MM.1S (cell line): ENCODE results near the gene RGS6.

ENCODE experiments used
- DNase-seq: peaks from one replicate; pipeline ENCODE4 v3.0.0-alpha.2; 2015
- H2AFZ ChIP-seq: fragments of 300-600 bp; sonication (generic); 2 replicates; pipeline ENCODE4 v1.6.0; 2016; ENCODE audit warnings: antibody characterized with exemption, low read length
- H3F3A ChIP-seq: fragments of 300-600 bp; sonication (generic); 2 replicates; pipeline ENCODE4 v1.6.1; 2016; ENCODE audit warnings: mild to moderate bottlenecking, antibody characterized with exemption, low read length, moderate library complexity, mixed read lengths; ENCODE audit not compliant: insufficient read depth
- H3K27ac ChIP-seq: fragments of 300-600 bp; sonication (generic); 2 replicates; pipeline ENCODE4 v1.5.1; 2016; ENCODE audit warnings: mild to moderate bottlenecking, low read length
- H3K27me3 ChIP-seq: fragments of 300-600 bp; sonication (generic); replicated peaks from 2 replicates; pipeline ENCODE4 v1.6.0; 2016; ENCODE audit warnings: low read length; ENCODE audit not compliant: insufficient read depth
- H3K36me3 ChIP-seq: fragments of 300-600 bp; sonication (generic); replicated peaks from 2 replicates; pipeline ENCODE4 v1.6.1; 2016; ENCODE audit warnings: mild to moderate bottlenecking, low read length, mixed read lengths; ENCODE audit not compliant: insufficient read depth
- H3K4me1 ChIP-seq: fragments of 300-600 bp; sonication (generic); 2 replicates; pipeline ENCODE4 v1.6.1; 2016; ENCODE audit warnings: low read length, mixed read lengths
- H3K4me2 ChIP-seq: fragments of 300-600 bp; sonication (generic); 2 replicates; pipeline ENCODE4 v1.6.0; 2016; ENCODE audit warnings: low read depth, low read length
- H3K4me3 ChIP-seq: fragments of 300-600 bp; sonication (generic); 2 replicates; pipeline ENCODE4 v1.5.1; 2016; ENCODE audit warnings: low read length, mixed read lengths
- H3K79me2 ChIP-seq: fragments of 300-600 bp; sonication (generic); 2 replicates; pipeline ENCODE4 v1.6.1; 2016; ENCODE audit warnings: mixed run types, low read length, mixed read lengths
- H3K9ac ChIP-seq: fragments of 300-600 bp; sonication (generic); 2 replicates; pipeline ENCODE4 v1.6.1; 2016; ENCODE audit warnings: low read length, mixed read lengths
- H3K9me2 ChIP-seq: fragments of 300-600 bp; sonication (generic); replicated peaks from 2 replicates; pipeline ENCODE4 v1.6.1; 2016; ENCODE audit warnings: mild to moderate bottlenecking, low read length, mixed read lengths; ENCODE audit not compliant: insufficient read depth
- H3K9me3 ChIP-seq: fragments of 300-600 bp; sonication (generic); replicated peaks from 2 replicates; pipeline ENCODE4 v1.6.1; 2016; ENCODE audit warnings: mild to moderate bottlenecking, low read length, mixed read lengths; ENCODE audit not compliant: insufficient read depth
- H4K20me1 ChIP-seq: fragments of 300-600 bp; sonication (generic); 2 replicates; pipeline ENCODE4 v1.6.1; 2016; ENCODE audit warnings: mild to moderate bottlenecking, low read length, moderate library complexity, mixed read lengths; ENCODE audit not compliant: insufficient read depth
- EZH2 ChIP-seq: fragments of 300-600 bp; sonication (generic); optimal IDR thresholded peaks from 2 replicates; pipeline ENCODE3; 2017; ENCODE audit warnings: low read depth, mild to moderate bottlenecking, antibody characterized with exemption, low read length, mixed read lengths
- EZH2phosphoT487 ChIP-seq: fragments of 300-600 bp; sonication (generic); IDR thresholded peaks from 2 replicates; pipeline ENCODE4 v1.6.1; 2018; ENCODE audit warnings: antibody characterized with exemption, low read length
- TF ChIP-seq, protein P1 (sequence below): fragments of 300-600 bp; sonication (generic); IDR thresholded peaks from 2 replicates; pipeline ENCODE4 v1.5.1; 2016; ENCODE audit warnings: antibody characterized with exemption, low read length, mixed read lengths

Gene RGS6

DNA sequence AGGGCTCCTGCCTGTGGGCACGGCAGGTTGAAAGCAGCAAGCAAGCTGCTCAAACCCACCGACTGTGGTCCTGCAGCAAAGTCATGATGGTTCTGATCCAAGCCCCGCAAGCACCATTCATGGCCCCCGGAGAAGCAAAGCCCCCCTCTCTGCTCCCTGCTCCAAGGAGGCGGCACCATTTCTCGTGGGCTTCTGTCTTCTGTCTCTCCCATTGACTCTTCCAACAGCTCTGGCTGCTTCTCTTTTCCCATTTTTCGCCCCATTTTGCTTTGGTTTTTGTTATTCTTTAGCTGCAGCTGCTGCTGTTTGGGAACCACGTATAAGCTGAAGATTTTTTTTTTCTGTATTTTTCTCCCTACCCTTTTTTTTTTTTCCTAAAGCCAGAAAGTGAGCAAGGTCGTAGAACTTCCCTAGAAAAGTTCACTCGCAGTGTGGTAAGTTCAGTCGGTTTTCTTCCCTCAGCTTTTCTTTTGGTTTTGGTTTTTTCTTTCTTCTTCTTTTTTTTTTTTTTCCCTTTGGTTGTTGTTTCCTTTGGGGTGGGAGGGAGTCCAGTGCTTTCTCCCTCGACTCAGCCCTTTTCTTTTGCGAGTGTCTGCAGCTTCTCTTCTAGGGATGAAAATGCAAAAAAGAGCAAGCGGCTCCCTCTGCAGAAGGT lies 607.6 kb downstream of the RGS6 start:
- no peak overlapping the region for H3K9ac ChIP-seq
- DNase-seq, result no peak
- H4K20me1 ChIP-seq, result no peaks in the 10 kb centered on the region
- no peaks in the 10 kb centered on the region for H3K27me3 ChIP-seq
- no peak overlapping the region for H3K27ac ChIP-seq
- peaks cover 21% of the 10 kb centered on the region for H3K4me1 ChIP-seq
- H3K36me3 ChIP-seq, result no peaks in the 10 kb centered on the region
- H3K9me3 ChIP-seq, result no peaks in the 10 kb centered on the region
- TF ChIP-seq, protein P1, sequence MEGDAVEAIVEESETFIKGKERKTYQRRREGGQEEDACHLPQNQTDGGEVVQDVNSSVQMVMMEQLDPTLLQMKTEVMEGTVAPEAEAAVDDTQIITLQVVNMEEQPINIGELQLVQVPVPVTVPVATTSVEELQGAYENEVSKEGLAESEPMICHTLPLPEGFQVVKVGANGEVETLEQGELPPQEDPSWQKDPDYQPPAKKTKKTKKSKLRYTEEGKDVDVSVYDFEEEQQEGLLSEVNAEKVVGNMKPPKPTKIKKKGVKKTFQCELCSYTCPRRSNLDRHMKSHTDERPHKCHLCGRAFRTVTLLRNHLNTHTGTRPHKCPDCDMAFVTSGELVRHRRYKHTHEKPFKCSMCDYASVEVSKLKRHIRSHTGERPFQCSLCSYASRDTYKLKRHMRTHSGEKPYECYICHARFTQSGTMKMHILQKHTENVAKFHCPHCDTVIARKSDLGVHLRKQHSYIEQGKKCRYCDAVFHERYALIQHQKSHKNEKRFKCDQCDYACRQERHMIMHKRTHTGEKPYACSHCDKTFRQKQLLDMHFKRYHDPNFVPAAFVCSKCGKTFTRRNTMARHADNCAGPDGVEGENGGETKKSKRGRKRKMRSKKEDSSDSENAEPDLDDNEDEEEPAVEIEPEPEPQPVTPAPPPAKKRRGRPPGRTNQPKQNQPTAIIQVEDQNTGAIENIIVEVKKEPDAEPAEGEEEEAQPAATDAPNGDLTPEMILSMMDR, result no peak
- H3F3A ChIP-seq, result no peaks in the 10 kb centered on the region
- H3K9me2 ChIP-seq, result no peaks in the 10 kb centered on the region
- no peak overlapping the region for H2AFZ ChIP-seq
- H3K4me3 ChIP-seq, result no peak overlapping the region
- no peak overlapping the region for H3K4me2 ChIP-seq
- H3K79me2 ChIP-seq, result no peaks in the 10 kb centered on the region

DNA sequence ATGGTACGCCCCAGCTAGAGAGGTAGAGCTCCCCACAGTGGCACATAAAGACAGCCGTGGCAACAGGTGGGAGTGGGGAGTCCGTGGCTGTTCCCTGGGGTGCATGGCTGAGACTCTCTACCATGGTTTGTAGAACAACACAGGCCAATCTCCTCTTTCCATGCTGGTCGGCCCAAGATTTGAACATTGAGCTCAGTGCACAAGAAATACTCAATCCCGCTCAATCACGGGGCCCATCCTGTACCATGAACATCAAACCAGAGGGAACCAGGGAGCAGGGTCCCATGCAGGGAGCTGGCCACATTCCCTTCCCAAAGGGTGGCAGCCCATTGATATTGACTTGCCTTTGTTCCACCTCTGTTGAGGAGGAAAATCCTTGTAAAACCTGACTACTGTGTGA lies 608.6 kb downstream of the RGS6 start:
- H3K27ac ChIP-seq, result no peak overlapping the region
- no peak for DNase-seq
- H3K79me2 ChIP-seq, result no peaks in the 10 kb centered on the region
- H3K4me3 ChIP-seq, result no peak overlapping the region
- TF ChIP-seq EZH2phosphoT487 (no peak), EZH2 (no peak)
- TF ChIP-seq, protein P1, result no peak
- no peaks in the 10 kb centered on the region for H3K27me3 ChIP-seq
- H3K4me1 ChIP-seq, result peaks cover 10% of the 10 kb centered on the region
- H4K20me1 ChIP-seq, result no peaks in the 10 kb centered on the region
- H3K4me2 ChIP-seq, result no peak overlapping the region
- no peaks in the 10 kb centered on the region for H3K36me3 ChIP-seq
- no peaks in the 10 kb centered on the region for H3F3A ChIP-seq
- no peaks in the 10 kb centered on the region for H3K9me2 ChIP-seq
- no peak overlapping the region for H2AFZ ChIP-seq
- H3K9ac ChIP-seq, result no peak overlapping the region
- no peaks in the 10 kb centered on the region for H3K9me3 ChIP-seq

DNA sequence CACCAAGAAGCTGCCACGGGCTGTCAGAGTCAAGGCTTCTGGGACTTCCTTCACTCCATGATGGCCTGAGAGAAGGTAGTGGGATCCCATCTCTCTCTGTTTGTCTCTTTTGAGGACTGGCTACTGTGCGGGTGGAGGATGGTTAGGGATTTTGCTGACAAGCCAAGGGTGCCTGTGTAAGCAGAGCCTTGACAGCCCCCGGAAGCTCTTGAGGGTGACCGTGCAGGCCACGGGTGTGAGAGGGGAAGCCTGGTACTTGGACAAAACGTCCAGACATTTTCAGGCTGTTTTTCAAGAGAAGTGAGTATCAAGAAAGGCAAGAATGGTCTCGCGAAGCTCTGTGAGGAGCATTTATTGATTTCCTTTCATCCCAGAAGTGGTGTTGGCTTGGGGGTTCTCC lies 609.3 kb downstream of the RGS6 start:
- H3K79me2 ChIP-seq, result no peaks in the 10 kb centered on the region
- no peaks in the 10 kb centered on the region for H3F3A ChIP-seq
- no peak overlapping the region for H3K27ac ChIP-seq
- H3K27me3 ChIP-seq, result no peaks in the 10 kb centered on the region
- TF ChIP-seq EZH2 (no peak), EZH2phosphoT487 (no peak)
- TF ChIP-seq, protein P1, result no peak
- no peak overlapping the region for H2AFZ ChIP-seq
- H3K9me3 ChIP-seq, result no peaks in the 10 kb centered on the region
- no peak overlapping the region for H3K4me2 ChIP-seq
- no peak overlapping the region for H3K4me3 ChIP-seq
- no peak overlapping the region for H3K9ac ChIP-seq
- no peaks in the 10 kb centered on the region for H3K9me2 ChIP-seq
- 0 out of 2 replicates have a peak, but pooled peaks cover 3% of the 10 kb centered on the region for H3K4me1 ChIP-seq
- no peaks in the 10 kb centered on the region for H3K36me3 ChIP-seq
- DNase-seq, result no peak
- no peaks in the 10 kb centered on the region for H4K20me1 ChIP-seq
